GM18507 (cell line): ENCODE measurements around the gene ABCD2.
"Not testable (repeated sequence)": the region's sequence is repeated elsewhere in the genome, so short reads cannot be mapped to it uniquely, and the experiment has no call there.

Experiments used
- DNase-seq: peaks from one replicate; pipeline ENCODE4 v3.0.0; 2011; ENCODE audit warnings: low read depth; ENCODE audit not compliant: insufficient read length; ENCODE audit errors: extremely low spot score
- FAIRE-seq: peaks from 2 replicates; lab custom pipeline; 2011; peaks lifted over from hg19 to GRCh38; lab: Jason Lieb, UNC

Gene ABCD2

GRCh38 chr12:39571351-39571750 is 48.3 kb downstream of the ABCD2 start:
- FAIRE-seq (no peak), DNase-seq (no peak)

DNA sequence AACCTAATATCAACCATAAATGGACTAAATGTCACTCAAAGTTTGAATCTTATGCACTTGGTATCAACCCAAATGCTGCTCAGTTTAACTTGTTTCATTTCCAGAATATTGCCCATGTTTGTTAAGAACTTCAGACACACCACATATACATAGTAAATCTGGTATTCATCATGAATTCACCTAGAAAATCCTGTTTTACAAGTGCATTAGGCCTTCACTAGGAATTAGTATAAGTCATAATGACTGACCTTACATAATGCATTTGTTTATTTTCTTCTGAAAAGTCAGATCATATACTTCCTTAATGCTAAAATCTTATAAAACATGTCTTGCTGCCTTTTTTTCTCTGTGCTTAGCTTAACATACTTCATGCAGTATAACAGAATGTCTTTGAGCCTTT is 66.1 kb downstream of the ABCD2 start:
- no peak for FAIRE-seq

DNA sequence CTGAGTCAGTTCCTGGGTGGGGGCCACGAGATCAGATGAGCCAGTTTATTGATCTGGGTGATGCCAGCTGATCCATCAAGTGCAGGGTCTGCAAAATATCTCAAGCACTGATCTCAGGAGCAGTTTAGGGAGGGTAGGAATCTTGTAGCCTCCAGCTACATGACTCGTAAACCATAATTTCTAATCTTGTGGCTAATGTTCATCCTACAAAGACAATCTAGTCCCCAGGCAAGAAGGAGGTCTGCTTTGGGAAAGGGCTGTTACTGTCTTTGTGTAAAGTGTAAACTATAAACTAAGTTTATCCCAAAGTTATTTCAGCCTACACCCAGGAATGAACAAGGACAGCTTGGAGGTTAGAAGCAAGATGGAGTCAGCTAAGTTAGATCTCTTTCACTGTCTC is 75.4 kb downstream of the ABCD2 start:
- not testable (repeated sequence) for FAIRE-seq, DNase-seq

More for the DNA sequence above, 66.1 kb downstream of the ABCD2 start:
- no peak for DNase-seq

GRCh38 chr12:39541471-39541870 is 78.1 kb downstream of the ABCD2 start:
- DNase-seq (no peak), FAIRE-seq (no peak)

GRCh38 chr12:39538679-39539104 is 80.9 kb downstream of the ABCD2 start:
- no peak for FAIRE-seq
- no peak for DNase-seq

- DNase-seq (no peak), FAIRE-seq (peak; percentile 47)
Observed at GRCh38 chr12:39533951-39534350, 85.7 kb downstream of the ABCD2 start.

- FAIRE-seq (no peak), DNase-seq (no peak)
Observed at GRCh38 chr12:39532448-39532847, 87.2 kb downstream of the ABCD2 start.

- DNase-seq = no peak
- no peak for FAIRE-seq
Observed at GRCh38 chr12:39526974-39527373, 92.6 kb downstream of the ABCD2 start.

DNA sequence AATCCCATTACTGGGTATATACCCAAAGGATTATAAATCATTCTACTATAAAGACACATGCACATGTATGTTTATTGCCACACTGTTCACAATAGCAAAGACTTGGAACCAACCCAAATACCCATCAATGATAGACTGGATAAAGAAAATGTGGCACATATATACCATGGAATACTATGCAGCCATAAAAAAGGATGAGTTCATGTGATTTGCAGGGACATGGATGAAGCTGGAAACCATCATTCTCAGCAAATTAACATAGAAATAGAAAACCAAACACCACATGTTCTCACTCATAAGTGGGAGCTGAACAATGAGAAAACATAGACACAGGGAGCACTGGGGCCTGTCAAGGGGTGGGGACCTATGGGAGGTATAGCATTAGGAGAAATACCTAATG is 97.4 kb downstream of the ABCD2 start:
- not testable (repeated sequence) for FAIRE-seq, DNase-seq

DNA sequence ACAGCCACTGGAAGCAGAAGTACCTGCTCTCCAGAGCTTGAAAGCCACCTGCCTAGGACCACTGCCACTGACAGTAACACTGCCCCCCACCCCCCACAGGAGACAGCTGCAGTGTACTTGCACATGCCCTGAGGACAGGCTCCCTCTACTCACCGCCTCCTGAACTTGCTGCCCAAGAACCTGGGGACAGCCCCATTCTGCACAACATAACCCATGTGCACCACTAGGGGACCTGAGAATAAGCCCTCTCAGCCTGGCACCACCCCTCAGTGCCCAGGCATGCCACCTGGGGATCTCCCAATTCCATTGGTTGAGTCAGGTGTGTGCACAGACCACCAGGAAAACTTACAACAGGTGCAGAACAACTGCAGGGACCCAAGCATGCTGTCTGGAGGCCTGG is 109.6 kb downstream of the ABCD2 start:
- no peak for FAIRE-seq
- no peak for DNase-seq

DNA sequence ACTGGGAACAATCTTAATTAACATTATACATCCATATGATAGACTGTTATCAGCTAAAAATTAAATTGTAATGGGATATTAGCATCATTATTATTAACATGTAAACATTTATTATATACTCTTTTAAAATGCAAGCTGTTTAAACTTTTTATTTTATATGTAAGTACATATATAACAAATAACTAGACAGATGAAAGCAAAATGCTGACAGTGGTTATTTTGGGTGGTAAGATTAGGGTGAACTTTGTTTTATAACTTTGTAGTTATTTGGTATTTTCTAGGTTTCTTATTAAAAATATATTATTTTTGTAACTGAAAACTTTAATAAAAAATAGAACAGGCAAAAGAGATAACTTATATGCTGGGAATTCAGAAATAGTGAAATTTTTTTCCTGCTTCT is 114.0 kb downstream of the ABCD2 start:
- no peak for DNase-seq
- FAIRE-seq = no peak

DNA sequence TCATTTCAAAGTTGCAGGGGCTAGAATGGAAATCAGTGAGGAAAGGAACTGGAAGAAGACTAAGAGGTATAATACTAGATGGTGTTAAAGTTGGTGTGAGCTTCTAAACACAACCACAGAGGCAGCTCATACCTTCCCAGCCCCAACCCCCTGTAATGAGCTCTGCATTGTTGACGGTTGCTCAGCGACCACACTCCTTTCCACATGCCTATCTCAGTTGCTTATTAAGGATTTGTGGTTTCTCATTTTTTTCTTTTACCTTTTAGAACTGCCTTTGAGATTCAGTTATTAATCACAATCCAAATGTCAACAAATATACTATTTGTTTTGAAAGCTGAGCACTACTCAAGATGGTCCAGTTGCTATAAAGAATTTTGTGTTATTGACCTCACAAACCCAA is 114.6 kb downstream of the ABCD2 start:
- no peak for FAIRE-seq

DNA sequence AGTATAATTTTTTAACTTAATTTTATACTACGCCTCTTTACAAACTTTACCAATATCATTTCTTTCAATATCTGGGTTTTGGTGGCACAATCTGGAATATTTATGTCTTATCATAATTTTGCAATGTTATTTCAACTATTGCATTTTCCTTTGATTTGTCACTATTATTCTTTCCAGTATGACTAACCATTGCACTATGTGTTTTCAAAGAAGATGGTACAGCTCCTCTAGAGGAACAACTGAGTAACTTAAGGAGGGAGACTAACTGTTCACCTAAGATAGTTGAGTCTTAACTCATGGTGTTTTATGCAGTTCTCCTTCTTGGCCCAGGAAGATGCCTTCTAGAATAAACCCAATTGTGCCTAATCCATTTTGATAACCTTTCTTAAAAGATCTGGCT is 116.2 kb downstream of the ABCD2 start:
- DNase-seq = no peak
- FAIRE-seq = no peak

More for the DNA sequence above, 114.6 kb downstream of the ABCD2 start:
- DNase-seq = no peak

DNA sequence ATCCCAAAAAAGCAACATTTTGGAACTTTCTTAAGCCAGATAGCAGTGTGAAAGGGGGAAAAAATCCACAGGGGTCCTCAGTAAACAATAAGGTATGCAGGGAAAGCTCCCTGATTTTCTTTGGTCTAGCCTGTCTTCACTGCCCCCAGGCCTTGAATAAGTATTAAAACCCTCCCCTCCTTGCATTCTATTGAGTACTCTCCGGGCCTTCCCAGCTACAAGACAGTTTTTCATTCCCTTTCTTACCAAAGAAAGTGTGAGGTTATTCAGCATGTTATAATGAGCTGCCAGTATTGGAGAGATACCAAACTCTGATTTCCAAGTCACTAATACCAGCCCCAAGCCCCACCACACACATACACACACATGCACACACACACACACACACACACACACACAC is 116.9 kb downstream of the ABCD2 start:
- DNase-seq (no peak), FAIRE-seq (no peak)
